H1 (cell line): Measurements from ENCODE around the gene SNHG17. TPM values are rescaled to one million over a fixed set of nuclear protein-coding genes. Genes with fewer than 3 reads are reported as not detected.

Source experiments
- CTCF ChIA-PET: fragments of 300-600 bp; sonication (Branson Sonifier 250); formaldehyde crosslinking; loops from one replicate; lab custom pipeline; 2021; ENCODE audit not compliant: partially characterized antibody; lab: Charles Lee
- POLR2A ChIA-PET: fragments of 300-600 bp; sonication (Branson Sonifier 250); formaldehyde crosslinking; loops from one replicate; lab custom pipeline; 2021; ENCODE audit warnings: inconsistent platforms; ENCODE audit not compliant: partially characterized antibody; lab: Charles Lee
- DNase-seq, 2 experiments: peaks; one replicate each; pipeline versions ENCODE4 v3.0.0 to v3.0.0-alpha.2; 2010 to 2022; ENCODE audit warnings: low spot score in 2 of 2, low read depth in 1 of 2, mixed read lengths in 1 of 2
- FAIRE-seq: peaks from 2 replicates; lab custom pipeline; 2011; peaks lifted over from hg19 to GRCh38; lab: Jason Lieb, UNC
- H2AFZ ChIP-seq: 2 replicates; pipeline ENCODE4 v1.8.1; 2012; ENCODE audit warnings: low read length, inconsistent platforms
- H2AK5ac ChIP-seq: 2 replicates; pipeline ENCODE4 v1.6.1; 2013; ENCODE audit warnings: low read depth, low read length
- H2BK120ac ChIP-seq: replicated peaks from 2 replicates; pipeline ENCODE3; 2013; ENCODE audit warnings: low read depth, low read length, inconsistent platforms
- H2BK12ac ChIP-seq: 2 replicates; pipeline ENCODE4 v1.6.1; 2013; ENCODE audit warnings: low read depth, low read length
- H2BK15ac ChIP-seq: 2 replicates; pipeline ENCODE4 v1.6.1; 2013; ENCODE audit warnings: low read length
- H2BK20ac ChIP-seq: 2 replicates; pipeline ENCODE4 v1.6.1; 2013; ENCODE audit warnings: low read length
- H2BK5ac ChIP-seq: 2 replicates; pipeline ENCODE4 v1.6.1; 2013; ENCODE audit warnings: low read depth, low read length
- H3K14ac ChIP-seq: 2 replicates; pipeline ENCODE4 v1.6.1; 2013; ENCODE audit warnings: inconsistent platforms; ENCODE audit not compliant: insufficient read length
- H3K18ac ChIP-seq: 2 replicates; pipeline ENCODE4 v1.6.1; 2013; ENCODE audit warnings: low read length; ENCODE audit errors: extremely low read depth
- H3K23ac ChIP-seq: 2 replicates; pipeline ENCODE4 v1.6.1; 2013; ENCODE audit warnings: inconsistent platforms; ENCODE audit not compliant: insufficient read length
- H3K23me2 ChIP-seq: 2 replicates; pipeline ENCODE4 v1.6.1; 2013; ENCODE audit warnings: low read depth, low read length
- H3K27ac ChIP-seq: 2 replicates; pipeline ENCODE4 v1.6.1; 2011; ENCODE audit warnings: low read depth, low read length, inconsistent platforms
- H3K27me3 ChIP-seq, 4 experiments: replicated peaks in 1 of 4; 1 replicate in 1 of 4; 2 replicates in 3 of 4; pipeline versions ENCODE4 v1.6.1 to v1.8.1; 2011 to 2013; ENCODE audit warnings: low read length in 3 of 4, mild to moderate bottlenecking in 3 of 4, inconsistent platforms in 2 of 4, mixed read lengths in 2 of 4, moderate library complexity in 1 of 4; ENCODE audit not compliant: control insufficient read depth in 3 of 4, insufficient read depth in 3 of 4; ENCODE audit errors: extremely low read depth in 1 of 4
- H3K36me3 ChIP-seq, 4 experiments: 2 replicates each; pipeline versions ENCODE4 v1.6.1 to v1.8.1; 2011 to 2013; ENCODE audit warnings: mild to moderate bottlenecking in 4 of 4, low read length in 3 of 4, moderate library complexity in 2 of 4, control low read depth in 1 of 4, inconsistent platforms in 1 of 4; ENCODE audit not compliant: insufficient read depth in 4 of 4, control insufficient read depth in 2 of 4
- H3K4ac ChIP-seq: replicated peaks from 2 replicates; pipeline ENCODE3; 2013; ENCODE audit warnings: low read length, low read depth, mixed read lengths, inconsistent platforms; ENCODE audit not compliant: insufficient read length
- H3K4me1 ChIP-seq, 4 experiments: replicated peaks in 1 of 4; 1 replicate in 1 of 4; 2 replicates in 3 of 4; pipeline versions ENCODE4 v1.6.1 to v1.8.1; 2011 to 2013; ENCODE audit warnings: low read length in 3 of 4, inconsistent platforms in 2 of 4, mixed read lengths in 1 of 4; ENCODE audit not compliant: insufficient read depth in 4 of 4, control insufficient read depth in 3 of 4
- H3K4me2 ChIP-seq, 2 experiments: 2 replicates each; pipeline versions ENCODE4 v1.6.1 to v1.8.1; 2011 to 2013; ENCODE audit warnings: low read depth in 2 of 2, low read length in 2 of 2, control low read depth in 1 of 2, inconsistent platforms in 1 of 2, mild to moderate bottlenecking in 1 of 2; ENCODE audit not compliant: insufficient read depth in 1 of 2
- H3K4me3 ChIP-seq, 4 experiments: fragments of 200-600, 300-600 bp in 1 of 4; sonication (generic), shearing (Covaris generic), sonication (Bioruptor Twin) in 1 of 4; 2 replicates each; pipeline versions ENCODE4 v1.5.1 to v1.8.1; 2011 to 2016; ENCODE audit warnings: low read length in 4 of 4, low read depth in 3 of 4, control low read depth in 2 of 4, inconsistent platforms in 2 of 4, mild to moderate bottlenecking in 2 of 4, mixed read lengths in 1 of 4, moderate library complexity in 1 of 4; ENCODE audit not compliant: insufficient read depth in 2 of 4; ENCODE audit errors: extremely low read depth in 1 of 4
- H3K56ac ChIP-seq: replicated peaks from 2 replicates; pipeline ENCODE3; 2013; ENCODE audit warnings: low read depth, mild to moderate bottlenecking, mixed read lengths, low read length, inconsistent platforms; ENCODE audit not compliant: insufficient read length
- H3K79me1 ChIP-seq: 2 replicates; pipeline ENCODE4 v1.6.1; 2013; ENCODE audit warnings: low read depth, low read length, control low read depth
- H3K79me2 ChIP-seq, 2 experiments: 2 replicates each; pipeline versions ENCODE4 v1.6.1 to v1.8.1; 2012 to 2013; ENCODE audit warnings: low read length in 2 of 2, mild to moderate bottlenecking in 2 of 2, inconsistent platforms in 1 of 2; ENCODE audit not compliant: insufficient read depth in 2 of 2, control insufficient read depth in 1 of 2
- H3K9ac ChIP-seq, 4 experiments: replicated peaks in 1 of 4; 1 replicate in 1 of 4; 2 replicates in 3 of 4; pipeline versions ENCODE4 v1.6.1 to v1.8.1; 2011 to 2013; ENCODE audit warnings: low read depth in 3 of 4, low read length in 3 of 4, control low read depth in 2 of 4, mild to moderate bottlenecking in 2 of 4, moderate library complexity in 2 of 4, inconsistent platforms in 1 of 4; ENCODE audit errors: extremely low read depth in 1 of 4
- H3K9me3 ChIP-seq, 2 experiments: 2 replicates each; pipeline versions ENCODE4 v1.6.1 to v1.8.1; 2012 to 2013; ENCODE audit warnings: mild to moderate bottlenecking in 2 of 2, moderate library complexity in 2 of 2, control low read depth in 1 of 2, inconsistent platforms in 1 of 2, low read depth in 1 of 2, low read length in 1 of 2, mixed read lengths in 1 of 2; ENCODE audit not compliant: insufficient read depth in 2 of 2
- H4K20me1 ChIP-seq, 2 experiments: replicated peaks in 1 of 2; 2 replicates each; pipeline versions ENCODE3 to v1.8.1; 2011 to 2013; ENCODE audit warnings: inconsistent platforms in 2 of 2, low read length in 2 of 2, mild to moderate bottlenecking in 1 of 2; ENCODE audit not compliant: insufficient read depth in 2 of 2, control insufficient read depth in 1 of 2
- H4K5ac ChIP-seq: 2 replicates; pipeline ENCODE4 v1.6.1; 2013; ENCODE audit warnings: low read length, low read depth, mixed read lengths, inconsistent platforms; ENCODE audit not compliant: insufficient read length
- H4K8ac ChIP-seq: 2 replicates; pipeline ENCODE4 v1.8.0; 2013; ENCODE audit warnings: mild to moderate bottlenecking, moderate library complexity, low read length, inconsistent platforms; ENCODE audit not compliant: insufficient read depth; ENCODE audit errors: extremely low read depth
- H4K91ac ChIP-seq: replicated peaks from 2 replicates; pipeline ENCODE3; 2013; ENCODE audit warnings: low read length, mixed read lengths, inconsistent platforms; ENCODE audit not compliant: insufficient read length
- CEBPB ChIP-seq: IDR thresholded peaks from 2 replicates; pipeline ENCODE4 v1.6.1; 2012; ENCODE audit warnings: low read depth, low read length
- CTBP2 ChIP-seq: IDR thresholded peaks from 2 replicates; pipeline ENCODE4 v1.7.0; 2011; ENCODE audit warnings: borderline replicate concordance, mild to moderate bottlenecking, moderate library complexity, mixed read lengths, low read length; ENCODE audit not compliant: insufficient read depth, insufficient read length
- GTF2F1 ChIP-seq: IDR thresholded peaks from 2 replicates; pipeline ENCODE4 v1.6.1; 2012; ENCODE audit warnings: low read depth, low read length, improper control_type of control experiment, borderline replicate concordance
- HDAC2 ChIP-seq, 2 experiments: fragments of 300-600 bp in 1 of 2; sonication (generic) in 1 of 2; IDR thresholded peaks; 2 replicates each; pipeline ENCODE4 v1.6.1; 2011 to 2012; ENCODE audit warnings: low read depth in 2 of 2, low read length in 2 of 2, mild to moderate bottlenecking in 2 of 2, moderate library complexity in 2 of 2, borderline replicate concordance in 1 of 2, inconsistent platforms in 1 of 2
- RBBP5 ChIP-seq: IDR thresholded peaks from 2 replicates; pipeline ENCODE4 v1.7.1; 2012; ENCODE audit warnings: low read depth, mild to moderate bottlenecking, inconsistent platforms, low read length, moderate library complexity, borderline replicate concordance
- RXRA ChIP-seq: IDR thresholded peaks from 2 replicates; pipeline ENCODE4 v1.6.1; 2011; ENCODE audit warnings: low read depth, mild to moderate bottlenecking, low read length, moderate library complexity; ENCODE audit not compliant: insufficient read depth
- TBP ChIP-seq: IDR thresholded peaks from 2 replicates; pipeline ENCODE4 v1.6.1; 2011; ENCODE audit warnings: low read depth, low read length, improper control_type of control experiment
- TCF12 ChIP-seq: IDR thresholded peaks from 2 replicates; pipeline ENCODE4 v1.6.1; 2011; ENCODE audit warnings: low read depth, mild to moderate bottlenecking, low read length
- WGBS, 2 experiments: shearing (Covaris generic) in 1 of 2; methylation state at CpG; one replicate each; pipeline versions ENCODE4 v1.1.6 to v1.1.7; 2013 to 2015; ENCODE audit warnings: low lambda C conversion rate in 2 of 2, mixed read lengths in 2 of 2, inconsistent platforms in 1 of 2, low coverage in 1 of 2, missing lambda C conversion rate in 1 of 2; ENCODE audit not compliant: insufficient replicate concordance in 2 of 2, insufficient coverage in 1 of 2, insufficient read length in 1 of 2; ENCODE audit errors: extremely low coverage in 1 of 2, missing lambda C conversion rate in 1 of 2; 5-methylcytosine and 5-hydroxymethylcytosine counted together
- polyA plus RNA-seq, 7 experiments: library from polyadenylated mRNA; depleted of rRNA in 3 of 7; stranded (reverse) in 5 of 7; unstranded in 2 of 7; fragments of >200 nt in 5 of 7; fragments of 200-250 nt in 2 of 7; gene quantifications; 1 replicate in 5 of 7; 2 replicates in 1 of 7; 4 replicates in 1 of 7; pipeline versions ENCODE4 v1.2.1 to v1.2.3, GENCODE V29; 2011 to 2013; ENCODE audit warnings: missing spikeins in 2 of 7, mixed read lengths in 2 of 7
- total RNA-seq: library from RNA; stranded (reverse); fragmentation: NEBNext Ultra II Directional; extraction: Animal tissue kit (Norgen Biotek cat#: 25700); gene quantifications from 2 replicates; pipeline ENCODE4 v1.2.1, GENCODE V29; 2021

The SNHG17 gene
- total and polyA plus RNA-seq, 2 of the 8 experiments (the other 6 are each of a cell fraction or from before 2014, with no cell fraction given) = 59.4 to 59.8 TPM

- peak overlapping the region; percentile 93 for H2AFZ ChIP-seq
- H2BK12ac ChIP-seq = no peak overlapping the region
- no peaks in the 10 kb centered on the region; a peak in 2 of 7 replicates for H3K27me3 ChIP-seq
- H2BK20ac ChIP-seq = no peak overlapping the region
- H3K79me1 ChIP-seq = peaks cover 3% of the 10 kb centered on the region; the same call in 1 of the 2 replicates
- H3K79me2 ChIP-seq = no peaks in the 10 kb centered on the region
- H3K23ac ChIP-seq = no peak overlapping the region
- POLR2A ChIA-PET = interaction anchor here (0.6 to 15.7 kb wide), 7 partner anchors 8 to 131 kb away, joined by 3 to 285 read pairs (median 5); partner anchors contain the start of genes RALGAPB and SNHG17
- no peak overlapping the region for H2BK5ac ChIP-seq
- H4K20me1 ChIP-seq = no peaks in the 10 kb centered on the region
- no peaks in the 10 kb centered on the region for H3K9me3 ChIP-seq
- no peak overlapping the region for H3K14ac ChIP-seq
- no peak overlapping the region for H3K4ac ChIP-seq
- no peak overlapping the region for H2BK15ac ChIP-seq
- FAIRE-seq (no peak), DNase-seq (no peak)
- no peak overlapping the region for H4K5ac ChIP-seq
- H4K91ac ChIP-seq = no peak overlapping the region
- no peaks in the 10 kb centered on the region; the same call in 1 of the 2 replicates for H3K23me2 ChIP-seq
- H3K4me3 ChIP-seq = peak overlapping the region in 1 of 4 experiments; percentile 87; a peak in 1 of 8 replicates
- 83% methylated on average over 6 of the region's 6 CpGs; no CpG with 5 or more reads in 1 of the 2 experiments for WGBS, 2 experiments
- TF ChIP-seq CTBP2 (no peak), RXRA (no peak), HDAC2 (IDR thresholded peaks at IDR 0.05; ENCODE audit: borderline replicate concordance in 1 of 2, low read depth in 2 of 2, low read length in 2 of 2) (no peak), CEBPB (no peak), TBP (no peak), RBBP5 (no peak), GTF2F1 (no peak), TCF12 (no peak)
- H3K9ac ChIP-seq = no peak overlapping the region
- H3K4me1 ChIP-seq = peaks cover 0 to 7% (median 4%) of the 10 kb centered on the region in 4 experiments; a peak in 4 of 7 replicates
- H3K4me2 ChIP-seq = no peak overlapping the region
- peaks cover 0 to 15% (median 6%) of the 10 kb centered on the region in 4 experiments; a peak in 4 of 8 replicates for H3K36me3 ChIP-seq
- 0 out of 2 replicates have a peak overlapping the region, but pooled peaks have one; percentile 13 for H3K18ac ChIP-seq
- CTCF ChIA-PET = interaction anchor here (0.7 to 5.9 kb wide), 13 partner anchors 8 to 255 kb away, joined by 3 to 85 read pairs (median 4); partner anchors contain the start of genes RALGAPB and SNHG17
- H3K56ac ChIP-seq = no peak overlapping the region
- no peak overlapping the region for H3K27ac ChIP-seq
- no peak overlapping the region for H4K8ac ChIP-seq
- H2BK120ac ChIP-seq = no peak overlapping the region
- no peak overlapping the region for H2AK5ac ChIP-seq
These were observed 10.8 kb upstream of the SNHG17 start for GRCh38 chr20:38445901-38446425.
